Osteocyte (in vitro differentiated cells): ENCODE results near the gene CCDC186. TPM values are rescaled to one million over a fixed set of nuclear protein-coding genes. Genes with fewer than 3 reads are reported as not detected.

Experiments
- DNase-seq: peaks from one replicate; pipeline ENCODE4 v3.0.0; 2021; ENCODE audit warnings: mixed read lengths; ENCODE audit not compliant: unreplicated experiment; ENCODE audit errors: extremely low spot score
- H3K27ac Mint-ChIP-seq: one replicate; pipeline ENCODE4 v1.8.0; 2021; ENCODE audit warnings: mild to moderate bottlenecking, mixed read lengths; ENCODE audit not compliant: unreplicated experiment
- H3K27me3 Mint-ChIP-seq: one replicate; pipeline ENCODE4 v1.8.0; 2021; ENCODE audit warnings: mixed read lengths; ENCODE audit not compliant: unreplicated experiment
- H3K36me3 Mint-ChIP-seq: one replicate; pipeline ENCODE4 v1.8.0; 2021; ENCODE audit warnings: mixed read lengths; ENCODE audit not compliant: unreplicated experiment
- H3K4me1 Mint-ChIP-seq: one replicate; pipeline ENCODE4 v1.8.0; 2021; ENCODE audit warnings: mixed read lengths; ENCODE audit not compliant: unreplicated experiment
- H3K4me3 Mint-ChIP-seq: one replicate; pipeline ENCODE4 v1.8.0; 2021; ENCODE audit warnings: mild to moderate bottlenecking, moderate library complexity, mixed read lengths; ENCODE audit not compliant: unreplicated experiment
- H3K9me3 Mint-ChIP-seq: one replicate; pipeline ENCODE4 v1.8.0; 2021; ENCODE audit warnings: mixed read lengths; ENCODE audit not compliant: unreplicated experiment
- total RNA-seq: library from RNA; stranded (reverse); gene quantifications from 2 replicates; pipeline ENCODE4 v1.2.1, GENCODE V29; 2021
- TF ChIP-seq, protein P1 (sequence below): fragments of 200-600 bp; sonication (generic); IDR thresholded peaks from 2 replicates; pipeline ENCODE4 v1.5.0; 2021; ENCODE audit warnings: antibody characterized with exemption, mild to moderate bottlenecking, moderate library complexity

CCDC186 gene
- total RNA-seq, 1 donor from 2014 or later = 23.8 TPM

DNA sequence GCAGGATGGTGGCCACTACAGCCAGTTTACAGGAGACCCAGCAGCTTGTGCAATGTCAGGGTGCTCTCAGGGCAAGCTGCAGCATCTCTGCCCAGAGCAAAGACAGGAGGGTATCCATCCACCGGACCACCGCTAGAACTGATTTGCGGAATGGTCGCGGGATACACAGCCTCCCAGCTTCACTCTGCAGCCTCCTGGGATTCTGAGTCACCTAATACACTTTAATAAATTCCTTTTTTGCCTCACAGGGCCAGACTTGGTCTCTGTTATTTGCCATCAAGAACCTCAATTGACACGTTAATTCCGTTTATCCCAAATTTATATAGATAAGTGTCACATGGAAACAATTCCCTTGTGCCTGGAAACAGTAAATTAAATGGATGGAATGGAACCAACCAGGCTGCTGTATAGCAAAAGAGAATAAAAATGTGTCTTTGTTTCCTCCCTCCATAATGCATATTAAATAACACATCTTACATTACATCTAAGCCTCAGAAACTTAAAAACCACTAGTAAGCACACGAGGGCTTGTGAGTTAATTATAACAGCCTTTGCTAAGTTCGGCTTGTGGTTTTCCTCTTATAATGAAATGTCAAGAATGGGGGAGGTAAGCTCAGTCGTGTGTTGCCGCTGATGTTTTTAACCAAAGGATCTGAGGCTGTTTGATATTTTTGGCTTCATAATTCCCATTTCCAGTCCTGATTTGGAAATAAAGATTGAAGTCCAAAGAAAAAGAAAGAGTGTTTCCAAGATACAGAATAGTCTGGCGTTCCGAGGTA, 78.3 kb downstream of the CCDC186 start:
- no peak overlapping the region for H3K4me3 Mint-ChIP-seq
- no peaks in the 10 kb centered on the region for H3K27me3 Mint-ChIP-seq
- no peaks in the 10 kb centered on the region for H3K9me3 Mint-ChIP-seq
- H3K4me1 Mint-ChIP-seq = peaks cover 4% of the 10 kb centered on the region
- TF ChIP-seq, protein P1, sequence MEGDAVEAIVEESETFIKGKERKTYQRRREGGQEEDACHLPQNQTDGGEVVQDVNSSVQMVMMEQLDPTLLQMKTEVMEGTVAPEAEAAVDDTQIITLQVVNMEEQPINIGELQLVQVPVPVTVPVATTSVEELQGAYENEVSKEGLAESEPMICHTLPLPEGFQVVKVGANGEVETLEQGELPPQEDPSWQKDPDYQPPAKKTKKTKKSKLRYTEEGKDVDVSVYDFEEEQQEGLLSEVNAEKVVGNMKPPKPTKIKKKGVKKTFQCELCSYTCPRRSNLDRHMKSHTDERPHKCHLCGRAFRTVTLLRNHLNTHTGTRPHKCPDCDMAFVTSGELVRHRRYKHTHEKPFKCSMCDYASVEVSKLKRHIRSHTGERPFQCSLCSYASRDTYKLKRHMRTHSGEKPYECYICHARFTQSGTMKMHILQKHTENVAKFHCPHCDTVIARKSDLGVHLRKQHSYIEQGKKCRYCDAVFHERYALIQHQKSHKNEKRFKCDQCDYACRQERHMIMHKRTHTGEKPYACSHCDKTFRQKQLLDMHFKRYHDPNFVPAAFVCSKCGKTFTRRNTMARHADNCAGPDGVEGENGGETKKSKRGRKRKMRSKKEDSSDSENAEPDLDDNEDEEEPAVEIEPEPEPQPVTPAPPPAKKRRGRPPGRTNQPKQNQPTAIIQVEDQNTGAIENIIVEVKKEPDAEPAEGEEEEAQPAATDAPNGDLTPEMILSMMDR = no peak
- no peaks in the 10 kb centered on the region for H3K36me3 Mint-ChIP-seq
- no peak for DNase-seq
- H3K27ac Mint-ChIP-seq = no peak overlapping the region

GRCh38 chr10:114094795-114095194, 79.2 kb downstream of the CCDC186 start:
- H3K9me3 Mint-ChIP-seq = no peaks in the 10 kb centered on the region
- DNase-seq = no peak
- no peak overlapping the region for H3K27ac Mint-ChIP-seq
- H3K36me3 Mint-ChIP-seq = no peaks in the 10 kb centered on the region
- no peaks in the 10 kb centered on the region for H3K27me3 Mint-ChIP-seq
- TF ChIP-seq, protein P1 = no peak
- no peaks in the 10 kb centered on the region for H3K4me1 Mint-ChIP-seq
- H3K4me3 Mint-ChIP-seq = no peak overlapping the region

GRCh38 chr10:114087655-114088054, 86.3 kb downstream of the CCDC186 start:
- no peak overlapping the region for H3K27ac Mint-ChIP-seq
- H3K4me3 Mint-ChIP-seq = no peak overlapping the region
- DNase-seq = no peak
- no peaks in the 10 kb centered on the region for H3K36me3 Mint-ChIP-seq
- no peaks in the 10 kb centered on the region for H3K9me3 Mint-ChIP-seq
- no peaks in the 10 kb centered on the region for H3K27me3 Mint-ChIP-seq
- H3K4me1 Mint-ChIP-seq = no peaks in the 10 kb centered on the region
- TF ChIP-seq, protein P1 = peak; percentile 14

DNA sequence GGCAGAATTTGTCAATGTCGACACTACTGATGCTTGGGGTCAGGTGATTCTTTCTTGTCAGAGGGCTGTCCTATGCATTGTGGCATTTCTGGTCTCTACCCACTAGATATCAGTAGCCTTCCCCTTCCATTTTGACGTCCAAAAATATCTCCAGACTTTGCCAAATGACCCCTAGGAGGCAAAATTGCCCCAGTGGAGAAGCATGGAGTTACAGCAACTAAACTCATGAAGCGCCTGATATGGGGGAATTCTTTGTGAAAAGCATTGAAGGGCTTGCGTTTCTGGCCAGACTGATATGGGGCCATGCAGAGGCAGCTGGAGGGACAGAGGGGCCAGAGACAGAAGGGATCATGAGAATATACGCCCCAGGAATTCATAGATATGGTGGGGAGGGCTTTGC, 86.7 kb downstream of the CCDC186 start:
- no peak overlapping the region for H3K27ac Mint-ChIP-seq
- TF ChIP-seq, protein P1 = no peak
- H3K4me1 Mint-ChIP-seq = no peaks in the 10 kb centered on the region
- DNase-seq = no peak
- no peak overlapping the region for H3K4me3 Mint-ChIP-seq
- no peaks in the 10 kb centered on the region for H3K27me3 Mint-ChIP-seq
- no peaks in the 10 kb centered on the region for H3K9me3 Mint-ChIP-seq
- H3K36me3 Mint-ChIP-seq = no peaks in the 10 kb centered on the region

DNA sequence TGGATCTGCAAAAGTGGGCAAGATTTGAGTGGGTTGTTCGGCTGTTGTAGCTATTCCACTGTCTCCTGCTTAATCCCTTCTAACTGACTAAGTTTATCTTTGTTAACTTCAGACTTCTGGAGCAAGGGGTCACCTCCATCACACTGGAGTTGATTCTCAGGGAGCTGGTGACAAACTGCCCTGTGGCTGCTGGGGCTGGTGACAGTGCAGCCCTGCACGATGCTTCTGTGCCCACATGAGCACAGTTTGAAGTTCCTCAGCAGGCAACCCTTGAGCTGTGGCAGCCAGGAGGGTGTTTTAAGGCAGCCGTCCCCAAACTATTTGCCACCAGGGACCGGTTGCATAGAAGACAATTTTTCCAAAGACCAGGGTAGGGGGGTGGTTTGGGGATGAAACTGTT, 89.8 kb downstream of the CCDC186 start:
- Mint-ChIP-seq H3K27me3 (peaks cover 2% of the 10 kb centered on the region), H3K9me3 (no peaks in the 10 kb centered on the region), H3K27ac (no peak overlapping the region), H3K36me3 (no peaks in the 10 kb centered on the region), H3K4me1 (peaks cover 4% of the 10 kb centered on the region), H3K4me3 (no peak overlapping the region)
- TF ChIP-seq, protein P1 = no peak
- no peak for DNase-seq
